Cerebellar cortex (tissue), 1 donor: ENCODE measurements around the gene PEAR1.

Experiments used
- DNase-seq: peaks from one replicate; pipeline ENCODE4 v3.0.0-alpha.2; 2015; ENCODE audit warnings: low spot score

The PEAR1 gene

DNA sequence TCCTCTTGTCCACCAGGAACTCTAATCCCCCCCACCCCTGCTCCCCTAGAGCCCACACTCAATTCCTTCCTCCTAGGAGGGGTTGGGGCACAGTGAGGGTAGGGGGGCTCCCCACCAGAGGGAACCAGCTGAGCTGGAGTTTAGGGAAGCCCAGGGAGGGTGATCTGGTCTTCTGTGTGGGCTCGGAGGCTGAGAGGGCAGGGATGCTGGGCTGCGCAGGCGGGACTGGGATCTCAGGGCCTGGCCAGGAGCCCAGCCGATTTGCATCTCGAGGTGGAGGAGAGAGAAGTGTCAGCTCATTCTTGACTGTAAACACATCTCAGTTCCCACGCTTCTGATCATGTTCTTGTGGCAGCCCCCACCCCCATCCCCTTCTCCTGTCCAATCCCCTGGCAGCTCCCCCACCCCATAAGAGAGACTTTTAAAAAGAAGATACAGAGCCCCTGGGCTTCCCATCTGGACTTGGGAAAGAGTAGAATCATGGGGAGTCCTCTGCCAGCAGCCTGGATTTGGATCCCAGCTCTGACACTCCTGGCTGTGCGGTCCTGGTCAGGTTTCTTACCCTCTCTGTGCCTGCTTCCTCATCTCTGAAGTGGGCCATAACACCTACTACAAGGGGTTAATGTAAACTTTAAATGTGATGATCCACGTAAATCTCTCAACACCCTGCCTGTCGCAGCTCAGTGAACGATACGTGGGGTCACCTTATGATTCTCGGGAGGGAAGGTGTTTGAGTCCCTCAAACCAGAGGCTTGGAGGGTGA lies 6.6 kb downstream of the PEAR1 start:
- DNase-seq: no peak

DNA sequence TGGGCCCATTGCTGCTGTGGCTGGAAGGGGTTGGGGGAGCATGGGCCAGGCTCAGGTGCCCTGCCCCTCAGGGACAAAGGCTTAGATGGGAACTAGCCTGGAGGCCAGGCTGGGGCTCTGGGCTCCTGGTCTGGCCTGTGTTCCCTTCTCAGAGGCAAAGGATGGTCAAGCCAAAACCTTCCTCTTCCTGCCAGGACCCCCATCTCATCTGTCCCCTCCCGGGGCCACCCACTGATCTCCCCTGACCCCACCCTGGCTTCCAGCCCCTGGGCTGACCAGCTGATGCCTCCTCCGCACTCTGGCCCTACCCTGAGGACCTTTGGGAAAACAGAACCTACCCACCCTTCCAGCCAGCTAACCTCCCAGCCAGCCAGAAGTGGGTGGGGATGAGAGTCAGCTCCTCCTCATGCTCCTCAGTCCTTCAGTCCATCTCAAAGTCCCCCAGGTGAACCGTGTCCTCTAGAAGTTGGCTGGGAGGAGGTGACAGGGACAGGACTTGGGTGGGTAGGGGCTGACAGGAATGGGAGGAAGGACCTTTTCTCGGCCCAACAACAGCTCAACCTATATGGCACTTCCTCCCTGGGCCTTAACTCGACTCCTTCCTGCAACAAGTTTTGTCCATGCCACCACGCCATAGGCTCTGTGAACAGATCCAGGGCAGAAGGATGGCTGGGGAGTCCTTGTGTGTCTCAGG lies 7.5 kb downstream of the PEAR1 start:
- DNase-seq: no peak

GRCh38 chr1:156901590-156901900 lies 8.0 kb downstream of the PEAR1 start:
- DNase-seq: no peak

DNA sequence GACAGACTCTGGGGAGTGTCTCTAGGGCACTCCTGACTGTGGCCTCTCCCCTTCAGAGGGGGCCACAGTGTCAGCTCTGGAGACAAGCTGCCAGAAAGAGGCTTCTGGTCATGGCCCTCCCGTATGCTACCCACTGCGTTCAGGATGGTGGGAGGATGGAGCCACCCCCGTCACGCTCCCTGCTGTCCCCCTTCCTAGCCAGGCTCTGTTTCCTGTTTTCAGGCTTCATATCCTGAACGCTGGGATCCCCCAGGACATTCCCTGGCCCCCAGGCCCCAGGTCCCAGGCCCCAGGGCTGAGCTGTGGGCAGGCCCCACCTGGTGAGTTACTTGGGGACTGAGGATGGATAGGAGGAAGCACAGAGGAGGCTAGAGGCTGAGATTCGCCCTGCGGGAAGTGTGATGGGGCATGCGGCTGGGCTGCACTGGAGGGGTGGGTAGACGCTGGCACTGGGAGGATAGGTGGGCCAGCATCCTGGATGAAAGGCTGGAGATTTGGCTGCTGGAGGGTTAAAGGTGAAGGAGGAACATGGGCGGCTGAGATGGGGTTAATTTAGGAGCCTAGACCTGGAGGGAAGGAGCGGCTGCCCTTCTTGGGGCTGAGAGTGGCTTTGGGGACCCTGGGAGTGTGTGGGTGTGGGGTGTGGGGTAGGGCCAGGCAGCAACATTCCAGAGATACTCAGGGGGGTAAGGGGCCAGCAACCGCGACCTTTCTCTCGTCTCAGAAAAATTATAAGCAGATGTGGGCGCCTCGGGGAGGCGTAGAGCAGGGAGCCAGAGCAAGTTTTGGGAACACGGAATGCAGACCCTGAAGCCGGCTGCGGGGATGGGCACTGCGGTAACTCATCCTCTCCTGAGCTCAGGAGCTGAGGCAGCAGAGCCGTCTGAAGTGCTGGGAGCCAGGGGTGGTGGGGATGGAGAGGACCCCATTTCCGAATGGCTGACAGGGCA lies 8.7 kb downstream of the PEAR1 start:
- no peak for DNase-seq

GRCh38 chr1:156903328-156904091 lies 10.0 kb downstream of the PEAR1 start:
- no peak for DNase-seq

DNA sequence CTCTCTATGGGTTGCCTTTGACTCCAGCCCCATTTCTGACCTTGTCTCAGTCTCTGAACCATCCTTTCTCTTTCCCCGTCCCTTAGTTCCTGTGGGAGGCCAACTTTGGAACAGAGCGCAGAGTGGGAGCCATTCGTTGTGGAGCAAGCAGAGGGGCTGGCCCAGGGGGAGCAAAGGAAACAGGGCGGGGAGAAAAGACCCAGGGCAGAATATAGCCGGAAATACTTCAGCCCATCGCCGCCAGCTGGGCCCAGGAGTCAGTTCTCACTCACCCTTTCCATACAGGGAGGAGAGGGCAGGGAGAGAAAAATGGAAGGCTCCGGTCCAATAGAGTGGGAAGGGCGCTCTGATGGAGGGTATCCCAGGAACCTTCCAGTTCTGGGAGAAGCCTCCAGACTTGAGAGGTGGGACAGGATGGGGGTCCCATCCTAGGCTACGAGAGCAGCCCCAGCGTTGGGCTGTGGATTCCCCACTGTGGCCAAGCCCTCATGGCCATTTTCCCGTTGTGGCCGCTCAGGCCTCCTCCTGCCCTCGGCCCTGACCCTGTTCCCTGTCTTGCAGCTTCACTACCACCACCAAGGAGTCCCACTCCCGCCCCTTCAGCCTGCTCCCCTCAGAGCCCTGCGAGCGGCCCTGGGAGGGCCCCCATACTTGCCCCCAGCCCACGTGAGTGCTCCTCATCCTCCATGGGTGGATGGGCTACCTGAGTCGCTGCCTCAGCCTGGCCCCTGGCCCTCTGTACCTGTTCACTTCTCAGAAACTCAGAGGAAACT lies 10.9 kb downstream of the PEAR1 start:
- DNase-seq: no peak

GRCh38 chr1:156905176-156905575 lies 11.7 kb downstream of the PEAR1 start:
- no peak for DNase-seq

DNA sequence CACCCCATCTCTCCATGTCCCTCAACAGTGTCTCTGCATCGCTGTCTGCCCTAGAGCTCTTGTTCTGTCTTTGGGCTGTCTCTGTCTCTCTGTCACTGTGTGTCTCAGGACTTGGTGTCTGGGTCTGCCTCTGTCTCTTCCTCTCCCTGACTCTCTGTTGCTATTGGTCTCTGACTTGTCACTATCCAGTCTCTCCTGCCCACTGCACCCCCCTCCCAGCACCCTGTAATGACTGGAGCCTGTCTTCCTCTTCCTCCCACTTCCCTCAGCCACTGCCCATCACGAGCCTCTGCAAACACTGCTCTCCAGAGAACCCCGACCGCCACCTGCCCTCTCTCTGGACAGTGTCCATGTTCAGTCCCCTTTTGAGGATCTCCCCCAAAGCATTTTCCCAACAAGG lies 12.1 kb downstream of the PEAR1 start:
- DNase-seq: no peak

- DNase-seq: no peak
Measured at GRCh38 chr1:156906206-156906906, 12.8 kb downstream of the PEAR1 start.

DNA sequence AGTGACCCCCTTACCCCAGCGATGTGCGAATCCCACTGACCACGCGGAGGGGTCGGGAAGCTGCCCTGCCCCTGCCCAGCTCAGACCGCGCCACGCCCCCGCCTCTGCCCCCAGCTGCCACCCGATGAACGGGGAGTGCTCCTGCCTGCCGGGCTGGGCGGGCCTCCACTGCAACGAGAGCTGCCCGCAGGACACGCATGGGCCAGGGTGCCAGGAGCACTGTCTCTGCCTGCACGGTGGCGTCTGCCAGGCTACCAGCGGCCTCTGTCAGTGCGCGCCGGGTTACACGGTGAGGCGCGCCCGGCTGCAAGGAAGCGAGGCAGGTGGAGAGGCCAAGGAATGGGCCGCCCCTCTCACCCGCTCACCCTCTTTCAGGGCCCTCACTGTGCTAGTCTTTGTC lies 15.0 kb downstream of the PEAR1 start:
- DNase-seq: no peak

DNA sequence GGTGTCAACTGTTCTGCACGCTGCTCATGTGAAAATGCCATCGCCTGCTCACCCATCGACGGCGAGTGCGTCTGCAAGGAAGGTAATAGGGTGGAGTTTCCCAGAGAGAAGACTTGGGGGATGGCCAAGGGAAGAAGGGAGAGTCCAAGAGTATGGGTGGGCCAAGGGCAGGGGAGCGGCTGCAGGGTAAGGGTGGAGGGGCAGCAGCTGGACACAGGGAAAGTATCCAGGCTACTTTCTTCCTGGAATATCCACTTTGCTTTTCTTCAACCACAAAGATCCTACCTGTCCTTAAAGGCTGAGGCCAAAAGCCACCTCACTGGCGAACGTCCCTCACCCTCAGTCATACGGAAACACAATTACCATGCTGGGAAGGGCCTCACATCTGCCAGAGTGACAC lies 15.4 kb downstream of the PEAR1 start:
- DNase-seq: no peak

GRCh38 chr1:156909671-156910070 lies 16.2 kb downstream of the PEAR1 start:
- DNase-seq: no peak

GRCh38 chr1:156910309-156910782 lies 16.8 kb downstream of the PEAR1 start:
- DNase-seq: no peak

- no peak for DNase-seq
Measured at GRCh38 chr1:156911577-156912298, 18.2 kb downstream of the PEAR1 start.

GRCh38 chr1:156912310-156912709 lies 18.8 kb downstream of the PEAR1 start:
- DNase-seq: no peak

DNA sequence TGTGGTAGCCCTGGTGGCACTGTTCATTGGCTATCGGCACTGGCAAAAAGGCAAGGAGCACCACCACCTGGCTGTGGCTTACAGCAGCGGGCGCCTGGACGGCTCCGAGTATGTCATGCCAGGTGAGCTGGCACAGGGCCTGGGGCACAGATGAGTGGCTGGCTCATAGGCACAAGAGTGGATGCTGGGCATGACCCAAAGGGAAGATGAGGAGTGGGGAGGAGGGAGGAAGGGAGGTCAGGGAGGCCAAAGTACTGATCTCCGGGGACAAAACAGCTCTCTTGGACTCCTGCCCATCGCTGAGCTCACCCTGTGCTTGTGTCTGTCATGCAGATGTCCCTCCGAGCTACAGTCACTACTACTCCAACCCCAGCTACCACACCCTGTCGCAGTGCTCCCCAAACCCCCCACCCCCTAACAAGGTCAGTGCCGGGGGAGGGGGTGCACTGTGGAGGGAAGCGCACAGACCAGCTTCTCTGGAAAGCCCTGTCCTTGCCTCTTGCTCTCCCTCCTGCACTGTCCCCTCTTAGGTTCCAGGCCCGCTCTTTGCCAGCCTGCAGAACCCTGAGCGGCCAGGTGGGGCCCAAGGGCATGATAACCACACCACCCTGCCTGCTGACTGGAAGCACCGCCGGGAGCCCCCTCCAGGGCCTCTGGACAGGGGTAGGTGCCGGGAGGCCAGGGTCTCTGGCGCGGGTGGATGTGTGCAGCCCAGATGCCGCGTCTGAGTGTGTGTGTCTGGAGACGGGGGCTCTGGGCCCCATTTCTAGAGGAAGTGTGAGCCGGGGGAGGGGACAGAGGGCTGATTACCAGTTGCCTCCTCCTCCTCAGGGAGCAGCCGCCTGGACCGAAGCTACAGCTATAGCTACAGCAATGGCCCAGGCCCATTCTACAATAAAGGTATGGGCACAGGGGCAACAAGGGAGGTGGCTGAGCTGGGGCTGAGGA lies 19.6 kb downstream of the PEAR1 start:
- DNase-seq: no peak

GRCh38 chr1:156913809-156914387 lies 20.4 kb downstream of the PEAR1 start:
- DNase-seq: no peak

DNA sequence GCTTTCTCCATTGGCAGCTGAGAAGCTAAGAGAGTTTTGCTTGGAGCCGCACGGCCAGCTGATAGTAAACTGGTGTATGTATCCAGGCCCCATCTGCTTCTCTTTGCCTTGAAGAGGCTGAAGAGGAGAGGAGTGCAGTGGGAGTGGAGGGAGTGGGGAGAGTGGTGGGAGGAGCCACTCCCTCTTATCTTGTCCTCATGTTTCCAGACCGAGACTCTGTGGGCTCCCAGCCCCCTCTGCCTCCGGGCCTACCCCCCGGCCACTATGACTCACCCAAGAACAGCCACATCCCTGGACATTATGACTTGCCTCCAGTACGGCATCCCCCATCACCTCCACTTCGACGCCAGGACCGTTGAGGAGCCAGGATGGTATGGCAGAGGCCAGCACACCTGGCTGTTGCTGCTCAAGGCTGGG lies 20.9 kb downstream of the PEAR1 start:
- DNase-seq: no peak
